GM11168 (cell line): ENCODE measurements around the gene PI4K2B.
"Not testable (repeated sequence)": the region's sequence is repeated elsewhere in the genome, so short reads cannot be mapped to it uniquely, and the experiment has no call there.

Experiments
- in situ Hi-C: fragments of 300-500 bp; cut with MboI; formaldehyde crosslinking; loops from one replicate; pipeline ENCODE4 v1.12.0; 2022; ENCODE audit warnings: low sequenced_read_pairs; ENCODE audit not compliant: unreplicated experiment

The PI4K2B gene

GRCh38 chr4:25302626-25303025 is 68.8 kb downstream of the PI4K2B start:
- in situ Hi-C loops, result no loop called here

GRCh38 chr4:25303578-25303977 is 69.7 kb downstream of the PI4K2B start:
- in situ Hi-C loops, result no loop called here

GRCh38 chr4:25306518-25307057 is 72.8 kb downstream of the PI4K2B start:
- in situ Hi-C loops, result no loop called here

GRCh38 chr4:25307596-25307995 is 73.8 kb downstream of the PI4K2B start:
- in situ Hi-C loops, result no loop called here

- in situ Hi-C loops, result no loop called here
These were observed 74.5 kb downstream of the PI4K2B start for GRCh38 chr4:25308306-25308705.

DNA sequence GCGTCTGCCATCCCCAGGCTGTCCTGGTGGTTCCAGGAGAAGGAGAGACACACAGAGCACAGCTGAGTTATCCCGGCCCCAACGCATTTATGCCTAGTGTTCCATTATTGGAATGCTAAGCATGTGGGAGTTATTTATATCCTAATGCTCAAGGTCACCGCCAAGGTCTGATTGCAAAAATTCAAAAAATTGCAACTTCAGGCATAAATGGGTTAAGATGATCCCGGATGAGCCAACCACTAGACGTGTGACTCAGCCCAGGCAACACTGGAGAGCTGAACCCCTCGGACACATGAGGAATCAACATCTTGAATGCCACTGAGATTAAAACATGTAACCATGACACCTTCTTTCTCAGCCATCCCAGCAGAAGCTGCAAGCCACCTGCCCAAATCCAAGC is 74.9 kb downstream of the PI4K2B start:
- in situ Hi-C loops, result no loop called here

DNA sequence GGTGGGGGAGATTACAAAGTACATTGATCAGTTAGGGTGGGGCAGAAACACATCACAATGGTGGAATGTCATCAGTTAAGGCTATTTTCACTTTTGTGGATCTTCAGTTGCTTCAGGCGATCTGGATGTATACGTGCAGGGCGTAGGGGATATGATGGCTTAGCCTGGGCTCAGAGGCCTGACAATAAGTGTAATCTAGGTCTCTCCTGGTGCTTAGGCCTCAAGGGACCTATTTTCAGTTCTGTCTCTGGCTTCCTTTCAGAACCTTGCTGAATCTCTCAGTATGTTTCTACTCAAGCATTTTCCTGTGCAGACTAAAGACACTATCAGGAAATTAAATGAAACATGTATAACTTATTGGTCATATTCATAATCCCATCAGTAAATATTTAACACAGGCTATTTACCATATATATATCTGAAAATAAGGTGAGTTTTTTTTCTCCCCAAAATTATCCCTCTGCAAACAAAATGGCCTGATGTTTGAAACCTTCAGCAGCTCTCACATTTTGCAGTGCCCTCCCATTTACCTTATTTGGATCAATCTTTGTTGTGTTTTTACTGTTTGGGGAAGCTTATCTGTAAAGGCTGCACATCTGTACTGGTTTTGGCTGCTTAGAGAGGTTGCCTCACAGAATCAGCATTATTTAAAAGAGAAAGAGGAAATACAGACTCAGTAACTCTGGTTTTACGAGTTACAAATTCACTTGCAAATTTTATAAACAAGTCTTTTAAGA is 76.4 kb downstream of the PI4K2B start:
- in situ Hi-C loops, result no loop called here

DNA sequence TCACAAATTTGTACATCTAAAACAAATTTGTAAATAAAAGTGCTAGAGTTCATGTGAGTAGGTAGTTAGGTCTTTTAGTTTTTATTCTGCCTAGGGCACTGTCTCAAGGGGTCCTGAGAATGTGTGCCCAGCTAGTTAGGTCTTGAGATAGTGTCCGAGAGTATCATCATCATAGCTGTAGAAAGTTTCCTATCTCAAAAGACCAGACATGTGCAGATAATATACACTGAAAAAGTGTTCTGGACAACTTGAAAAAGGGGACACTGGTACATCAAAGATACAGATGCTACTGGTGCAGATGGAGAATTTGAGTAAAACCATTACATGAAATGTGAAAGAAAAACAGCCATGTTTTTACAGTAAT is 77.0 kb downstream of the PI4K2B start:
- in situ Hi-C loops, result no loop called here

- in situ Hi-C loops, result no loop called here
These were observed 78.8 kb downstream of the PI4K2B start, which contains the start of gene ZCCHC4 for GRCh38 chr4:25312496-25313200. Gene ZCCHC4 (plus strand): TSS chr4:25312774. CDS start chr4:25312810, 36 bp downstream.

DNA sequence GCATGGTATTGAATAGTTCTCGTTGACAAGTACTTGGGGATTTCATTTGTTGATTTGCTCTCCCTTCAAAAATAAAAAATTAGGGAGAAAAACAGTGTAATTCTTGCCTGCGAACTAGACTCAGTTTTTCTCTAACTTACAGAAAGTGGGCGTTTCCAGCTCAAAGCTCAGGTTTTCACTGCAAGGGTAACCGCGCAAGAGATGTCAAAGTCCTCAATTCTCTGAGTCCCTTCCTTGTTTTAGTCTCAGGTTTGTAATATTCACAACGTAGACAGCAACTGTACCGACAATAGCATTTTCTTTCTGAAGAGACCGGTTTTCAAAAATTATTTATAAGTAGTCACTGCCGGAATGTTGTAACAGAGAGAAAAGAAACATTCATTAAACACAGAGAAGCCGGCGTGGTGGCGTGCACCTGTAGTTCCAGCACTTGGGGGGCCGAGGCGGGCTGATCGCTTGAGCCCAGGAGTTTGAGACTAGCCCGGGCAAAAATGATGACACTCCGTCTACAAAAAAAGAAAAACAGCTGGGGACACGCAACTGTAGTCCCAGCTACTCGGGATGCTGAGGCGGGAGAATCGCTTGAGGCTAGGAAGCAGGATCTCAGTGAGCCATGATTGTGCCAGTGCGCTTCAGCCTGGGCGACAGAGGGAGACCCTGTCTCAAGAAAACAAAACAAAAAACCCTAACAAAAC is 79.5 kb downstream of the PI4K2B start:
- in situ Hi-C loops, result no loop called here

DNA sequence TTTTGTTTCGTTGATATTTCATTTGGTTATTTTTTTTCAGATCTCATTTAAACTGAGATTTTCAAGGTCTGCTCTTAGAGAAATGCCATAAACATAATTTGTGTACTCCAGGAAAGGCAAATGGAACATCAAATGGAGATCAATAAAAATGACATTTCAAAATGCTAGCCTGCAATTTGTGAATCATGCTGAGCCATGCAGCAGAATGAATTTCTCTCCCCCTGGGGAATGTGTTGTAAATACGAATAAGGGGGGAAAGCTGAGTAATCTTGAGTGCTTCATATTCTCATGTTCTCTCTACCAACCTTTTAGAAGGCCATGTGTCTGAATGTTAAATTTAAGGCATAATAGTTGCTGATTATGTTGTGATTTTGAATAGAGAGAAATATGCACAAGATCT is 86.5 kb downstream of the PI4K2B start:
- in situ Hi-C loops, result no loop called here

GRCh38 chr4:25320773-25321172 is 86.9 kb downstream of the PI4K2B start:
- in situ Hi-C loops, result no loop called here

DNA sequence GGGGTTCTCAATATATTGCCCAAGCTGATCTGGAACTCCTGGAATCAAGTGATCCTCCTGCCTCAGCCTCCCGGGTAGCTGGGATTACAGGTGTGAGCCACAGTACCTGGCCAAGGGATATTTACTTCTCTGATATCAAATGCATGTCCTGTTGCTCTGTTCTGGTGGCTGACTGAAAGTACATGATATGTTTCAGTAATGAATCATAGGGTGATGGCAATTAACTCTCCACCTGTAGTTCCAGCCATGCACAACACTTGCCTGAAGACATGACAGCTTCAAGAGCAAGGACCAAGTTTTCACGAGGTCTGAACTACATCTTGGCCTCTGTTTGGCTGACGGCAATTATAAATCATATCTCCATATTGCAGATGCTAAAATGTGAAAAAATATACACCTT is 87.9 kb downstream of the PI4K2B start:
- in situ Hi-C loops, result no loop called here

DNA sequence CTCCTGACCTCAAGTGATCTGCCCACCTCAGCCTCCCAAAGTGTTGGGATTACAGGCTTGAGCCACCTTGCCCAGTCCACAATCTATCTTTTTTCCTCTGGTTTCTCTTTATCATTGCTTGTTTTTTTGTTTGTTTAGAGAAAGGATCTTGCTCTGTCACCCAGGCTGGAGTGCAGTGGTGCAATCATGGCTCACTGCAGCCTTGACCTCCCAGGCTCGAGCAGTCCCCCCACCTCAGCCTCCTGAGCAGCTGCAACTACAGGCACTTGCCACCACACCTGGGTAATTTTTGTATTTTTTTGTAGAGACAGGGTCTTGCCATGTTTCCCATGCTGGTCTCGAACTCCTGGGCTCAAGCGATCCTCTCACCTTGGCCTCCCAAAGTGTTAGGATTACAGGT is 94.6 kb downstream of the PI4K2B start:
- in situ Hi-C loops, result not testable (repeated sequence)
